Ovary (tissue), 9 donors: ENCODE data around the gene DVL1. TPM values are rescaled to one million over a fixed set of nuclear protein-coding genes. Genes with fewer than 3 reads are reported as not detected.

Experiments
- DNase-seq, 5 donors: peaks; one replicate each; pipeline ENCODE4 v3.0.0-alpha.2; 2019 to 2020
- H3K27ac ChIP-seq, 2 donors: fragments of 200-600 bp; one replicate each; pipeline versions ENCODE4 v1.5.1 to v1.8.0; 2019 to 2022
- H3K27me3 ChIP-seq: fragments of 200-600 bp; one replicate; pipeline ENCODE4 v1.8.0; 2022
- H3K36me3 ChIP-seq: fragments of 200-600 bp; sonication (generic); one replicate; pipeline ENCODE4 v1.5.1; 2019
- H3K4me1 ChIP-seq: one replicate; pipeline ENCODE4 v1.8.1; 2013; ENCODE audit warnings: mild to moderate bottlenecking, moderate library complexity; ENCODE audit not compliant: insufficient read depth
- H3K4me3 ChIP-seq: fragments of 200-600 bp; sonication (generic); one replicate; pipeline ENCODE4 v1.5.1; 2017
- H3K9me3 ChIP-seq, 2 donors: fragments of 200-600 bp in 1 of 2; sonication (generic) in 1 of 2; one replicate each; pipeline versions ENCODE4 v1.5.1 to v1.8.1; 2013 to 2019; ENCODE audit warnings: mild to moderate bottlenecking in 1 of 2, moderate library complexity in 1 of 2
- EP300 ChIP-seq: sonication (generic); formaldehyde crosslinking; IDR thresholded peaks from one replicate; pipeline ENCODE4 v1.6.1; 2017; ENCODE audit warnings: antibody characterized with exemption
- POLR2A ChIP-seq: fragments of 450-650 bp; IDR thresholded peaks from one replicate; pipeline ENCODE4 v1.6.1; 2017; ENCODE audit warnings: antibody characterized with exemption, mild to moderate bottlenecking, moderate library complexity
- WGBS, 3 donors: extraction: QIAGEN DNeasy Blood & Tissue Kit in 1 of 3; methylation state at CpG; one replicate each; pipeline versions ENCODE4 v1.1.5 to v1.1.7; 2013 to 2017; 5-methylcytosine and 5-hydroxymethylcytosine counted together
- intact Hi-C, 4 donors: fragments of 100-400 bp; cut with DNase I; formaldehyde crosslinking; loops; one replicate each; pipeline versions ENCODE4 v1.11.0 to v1.15.1; 2022 to 2023
- polyA plus RNA-seq, 2 donors: library from polyadenylated mRNA; stranded (reverse); fragments of 200-250 nt in 1 of 2; fragments of 350-450 nt in 1 of 2; fragmentation: Illumina TruSeq in 1 of 2; extraction: RNeasy Lipid Tissue Mini Kit (QIAGEN cat#74804) in 1 of 2; gene quantifications; one replicate each; pipeline ENCODE4 v1.2.3, GENCODE V29; 2013 to 2014
- total RNA-seq, 7 donors: library from RNA; depleted of rRNA in 2 of 7; stranded (reverse); fragments of >200 nt in 2 of 7; fragmentation: NEBNext Ultra II Directional in 3 of 7; extraction: Animal tissue kit (Norgen Biotek cat#: 25700) in 3 of 7; gene quantifications; one replicate each; pipeline versions ENCODE4 v1.1.0 to v1.2.4, GENCODE V29; 2016 to 2023
- TF ChIP-seq, protein P1 (sequence below), 3 donors: fragments of 450-650 bp in 2 of 3; fragments of 200-600 bp in 1 of 3; IDR thresholded peaks; one replicate each; pipeline versions ENCODE4 v1.5.1 to v1.8.0; 2016 to 2022; ENCODE audit warnings: antibody characterized with exemption in 3 of 3, mild to moderate bottlenecking in 1 of 3
- donor health status: DM: no; HTN: no; CAD: no; lungs with moderate emphysema.
- donor health status: DM: no; HTN: no; CAD: no.
- donor health status: Bipolar disorder and iron deficiency.
- donor health status: DM: yes; HTN: yes; CAD: no.
- donor health status: DM: no; HTN: no; CAD: no.
- donor health status: DM: yes; HTN: yes; CAD: no.

DVL1 gene
- total and polyA plus RNA-seq, 9 donors, result 2.1 to 85.2 (median 62.5) TPM

DNA sequence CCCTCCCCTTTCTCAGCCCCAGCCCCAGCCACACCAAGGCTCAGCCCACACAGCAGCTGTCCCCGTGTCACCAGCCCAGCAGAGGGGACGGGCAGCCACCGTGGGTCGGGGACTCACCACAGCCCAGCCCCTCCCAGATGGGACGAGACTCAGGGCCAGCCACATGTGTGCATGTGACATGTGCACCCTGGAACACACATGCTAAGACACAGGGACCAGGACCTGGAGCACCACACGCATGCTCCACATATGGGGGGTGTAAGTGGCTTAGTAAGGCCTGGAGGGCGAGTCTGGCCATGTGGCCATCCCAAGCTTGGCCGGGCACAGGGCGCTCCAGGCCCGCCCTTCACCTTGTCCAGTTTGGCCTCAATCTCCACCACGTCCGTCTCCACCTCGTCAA, 45.5 kb downstream of the DVL1 start:
- TF ChIP-seq, protein P1, sequence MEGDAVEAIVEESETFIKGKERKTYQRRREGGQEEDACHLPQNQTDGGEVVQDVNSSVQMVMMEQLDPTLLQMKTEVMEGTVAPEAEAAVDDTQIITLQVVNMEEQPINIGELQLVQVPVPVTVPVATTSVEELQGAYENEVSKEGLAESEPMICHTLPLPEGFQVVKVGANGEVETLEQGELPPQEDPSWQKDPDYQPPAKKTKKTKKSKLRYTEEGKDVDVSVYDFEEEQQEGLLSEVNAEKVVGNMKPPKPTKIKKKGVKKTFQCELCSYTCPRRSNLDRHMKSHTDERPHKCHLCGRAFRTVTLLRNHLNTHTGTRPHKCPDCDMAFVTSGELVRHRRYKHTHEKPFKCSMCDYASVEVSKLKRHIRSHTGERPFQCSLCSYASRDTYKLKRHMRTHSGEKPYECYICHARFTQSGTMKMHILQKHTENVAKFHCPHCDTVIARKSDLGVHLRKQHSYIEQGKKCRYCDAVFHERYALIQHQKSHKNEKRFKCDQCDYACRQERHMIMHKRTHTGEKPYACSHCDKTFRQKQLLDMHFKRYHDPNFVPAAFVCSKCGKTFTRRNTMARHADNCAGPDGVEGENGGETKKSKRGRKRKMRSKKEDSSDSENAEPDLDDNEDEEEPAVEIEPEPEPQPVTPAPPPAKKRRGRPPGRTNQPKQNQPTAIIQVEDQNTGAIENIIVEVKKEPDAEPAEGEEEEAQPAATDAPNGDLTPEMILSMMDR (IDR thresholded peaks at IDR 0.05), result no peak
- TF ChIP-seq EP300, result no peak
- no peak for TF ChIP-seq POLR2A
- no peaks in the 10 kb centered on the region for H3K9me3 ChIP-seq
- peak overlapping the region; percentile 76 to 79 for H3K27ac ChIP-seq
- H3K4me3 ChIP-seq, result no peak overlapping the region
- DNase-seq, result peak in 1 of 5 donors; percentile 52
- 66 to 76% (median 73%) methylated on average over 6 to 13 of the region's 13 CpGs for WGBS, 3 donors
- no peaks in the 10 kb centered on the region for H3K36me3 ChIP-seq
- H3K4me1 ChIP-seq, result peaks cover 24% of the 10 kb centered on the region
- H3K27me3 ChIP-seq, result no peaks in the 10 kb centered on the region
- intact Hi-C loops, result no loop called here

DNA sequence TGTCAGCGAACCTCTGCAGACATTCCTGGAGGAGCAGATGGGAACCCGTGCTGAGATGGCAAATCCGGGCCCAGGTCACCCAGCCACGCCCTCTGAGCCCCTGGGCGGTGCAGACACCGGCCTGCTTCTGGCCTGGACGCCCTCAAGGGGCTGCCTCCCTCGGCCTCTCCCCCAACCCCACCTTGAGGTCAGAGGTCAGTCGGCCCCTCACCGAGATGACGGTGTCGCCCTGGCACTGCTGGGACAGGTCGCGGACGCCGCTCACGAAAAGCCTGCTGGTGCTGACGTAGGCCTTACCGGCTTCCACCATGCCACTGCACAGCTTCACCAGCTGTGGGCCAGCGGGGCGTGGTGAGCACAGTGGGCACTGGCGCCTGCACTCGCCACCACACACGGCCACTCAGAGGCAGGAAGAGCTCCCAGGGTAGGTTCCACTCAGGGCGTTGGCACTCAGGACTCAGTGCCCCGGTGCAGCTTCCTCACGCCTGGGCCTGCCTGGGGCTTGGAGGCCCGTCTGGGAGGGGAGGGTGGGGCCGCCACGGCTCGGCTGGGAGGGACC, 46.2 kb downstream of the DVL1 start:
- Histone ChIP-seq H3K9me3 (no peaks in the 10 kb centered on the region), H3K27ac (no peak overlapping the region)

DNA sequence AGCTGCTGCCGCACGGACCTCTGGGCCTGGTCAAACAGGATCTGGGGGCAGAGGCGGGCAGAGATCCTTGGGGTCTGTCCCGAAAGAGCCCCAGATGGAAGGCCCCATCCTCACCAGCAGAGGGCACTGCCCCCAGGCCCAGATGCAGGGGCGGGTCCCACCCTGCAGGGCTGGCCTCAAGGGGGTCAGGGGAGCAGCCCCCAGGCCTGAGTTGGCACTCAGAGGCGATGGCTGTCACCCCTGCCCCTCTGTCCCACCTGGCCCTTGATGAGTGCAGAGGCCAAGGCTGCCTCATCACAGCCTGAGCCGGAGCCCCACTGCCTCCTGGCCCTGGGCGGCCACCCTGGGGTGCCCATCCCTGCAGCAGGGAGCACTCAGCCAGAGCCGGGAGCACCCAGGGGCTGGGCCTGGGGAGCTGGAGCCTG, 47.2 kb downstream of the DVL1 start:
- Histone ChIP-seq H3K4me1 (peaks cover 24% of the 10 kb centered on the region), H3K27me3 (no peaks in the 10 kb centered on the region), H3K36me3 (no peaks in the 10 kb centered on the region), H3K27ac (no peak overlapping the region), H3K4me3 (no peak overlapping the region), H3K9me3 (no peaks in the 10 kb centered on the region)
- WGBS, 3 donors, result 83 to 90% (median 84%) methylated on average over 9 of the region's 9 CpGs
- intact Hi-C loops, result no loop called here
- no peak for DNase-seq
- TF ChIP-seq, protein P1 (IDR thresholded peaks at IDR 0.05), result no peak
- TF ChIP-seq EP300 (no peak), POLR2A (no peak)

More for the DNA sequence above, 46.2 kb downstream of the DVL1 start:
- Histone ChIP-seq H3K4me1 (peaks cover 24% of the 10 kb centered on the region), H3K4me3 (no peak overlapping the region), H3K27me3 (no peaks in the 10 kb centered on the region), H3K36me3 (no peaks in the 10 kb centered on the region)
- TF ChIP-seq EP300 (no peak), POLR2A (no peak)
- TF ChIP-seq, protein P1 (IDR thresholded peaks at IDR 0.05), result no peak
- intact Hi-C loops, result no loop called here
- 80 to 83% (median 82%) methylated on average over 31 of the region's 31 CpGs for WGBS, 3 donors
- DNase-seq, result peak in 2 of 5 donors; percentile 19 to 55

DNA sequence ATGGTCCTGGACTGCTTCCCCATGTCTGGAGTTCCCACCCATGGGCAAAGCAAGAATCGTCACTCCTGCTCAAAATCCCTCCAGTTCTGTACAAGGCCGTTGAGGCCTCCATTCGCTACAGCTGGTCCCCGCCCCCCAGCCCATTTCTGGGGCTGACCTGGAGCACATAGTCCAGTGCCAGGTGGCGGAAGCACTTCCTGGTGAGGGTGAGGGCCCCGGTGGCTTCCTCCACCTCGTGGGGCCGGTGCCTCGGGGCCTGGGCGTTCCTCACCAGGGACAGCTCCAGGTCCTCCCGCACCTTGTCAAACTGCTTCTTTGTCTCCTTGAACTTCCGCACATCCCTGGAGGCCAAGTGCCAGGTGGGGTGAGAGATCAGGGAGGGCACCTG, 48.9 kb downstream of the DVL1 start:
- no peak for DNase-seq
- intact Hi-C loops, result no loop called here
- no peaks in the 10 kb centered on the region for H3K36me3 ChIP-seq
- WGBS, 3 donors, result 81 to 87% (median 84%) methylated on average over 11 to 12 of the region's 12 CpGs
- peaks cover 9% of the 10 kb centered on the region for H3K4me1 ChIP-seq
- no peaks in the 10 kb centered on the region for H3K27me3 ChIP-seq
- H3K9me3 ChIP-seq, result no peaks in the 10 kb centered on the region
- no peak overlapping the region for H3K27ac ChIP-seq
- no peak overlapping the region for H3K4me3 ChIP-seq
- TF ChIP-seq, protein P1 (IDR thresholded peaks at IDR 0.05), result no peak
- TF ChIP-seq EP300, result no peak
- no peak for TF ChIP-seq POLR2A
